Subcutaneous adipose tissue (tissue), 4 donors: ENCODE data around the gene USP34. TPM values are rescaled to one million over a fixed set of nuclear protein-coding genes. Genes with fewer than 3 reads are reported as not detected.

ENCODE experiments used
- CTCF ChIP-seq: fragments of 450-650 bp; IDR thresholded peaks from one replicate; pipeline ENCODE4 v1.5.1; 2016; ENCODE audit warnings: low read depth, mild to moderate bottlenecking, control low read depth, antibody characterized with exemption, moderate library complexity
- total RNA-seq, 4 donors: library from RNA; depleted of rRNA; stranded (reverse); fragments of >200 nt; gene quantifications; one replicate each; pipeline ENCODE4 v1.1.0, GENCODE V29; 2016

Gene USP34
- total RNA-seq, 4 donors from 2014 or later, result 137 to 225 (median 148) TPM

DNA sequence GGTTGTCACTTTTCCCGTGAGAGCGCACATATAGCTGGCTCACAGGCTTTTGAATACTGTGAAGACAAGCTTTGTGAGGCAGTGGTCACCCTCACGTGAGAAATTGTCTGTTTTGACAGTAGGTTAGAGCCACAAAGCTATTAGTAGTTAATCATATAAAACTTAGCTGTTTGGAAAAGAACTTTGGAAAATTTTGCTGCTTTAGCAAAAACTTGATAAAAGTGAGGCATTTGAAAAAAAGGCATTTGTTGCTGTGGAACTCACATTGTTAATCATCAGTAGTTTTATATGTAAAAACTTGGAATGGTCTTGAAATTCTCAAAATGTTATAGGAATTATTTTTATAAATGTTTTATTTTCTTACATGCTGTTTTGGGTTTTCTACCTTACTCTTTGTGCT is 286.6 kb downstream of the USP34 start:
- TF ChIP-seq CTCF, result no peak

- TF ChIP-seq CTCF, result no peak
Observed at GRCh38 chr2:61183795-61184194, 287.1 kb downstream of the USP34 start.

DNA sequence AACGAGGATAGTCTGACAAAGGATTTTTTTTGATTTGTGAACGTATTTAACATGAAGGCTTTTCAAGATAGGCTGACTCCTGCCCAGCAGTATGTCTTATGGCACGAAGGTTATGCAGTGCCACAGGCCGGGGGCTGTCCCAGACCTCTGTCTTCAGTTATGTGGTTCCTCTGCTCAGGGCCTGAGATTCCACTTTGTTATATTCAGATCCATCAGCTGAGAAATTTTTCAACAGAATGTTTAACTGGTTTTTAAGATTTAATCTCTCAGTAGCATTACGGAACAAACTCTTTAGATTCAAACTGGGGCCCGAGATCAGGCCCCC is 288.9 kb downstream of the USP34 start:
- no peak for TF ChIP-seq CTCF

DNA sequence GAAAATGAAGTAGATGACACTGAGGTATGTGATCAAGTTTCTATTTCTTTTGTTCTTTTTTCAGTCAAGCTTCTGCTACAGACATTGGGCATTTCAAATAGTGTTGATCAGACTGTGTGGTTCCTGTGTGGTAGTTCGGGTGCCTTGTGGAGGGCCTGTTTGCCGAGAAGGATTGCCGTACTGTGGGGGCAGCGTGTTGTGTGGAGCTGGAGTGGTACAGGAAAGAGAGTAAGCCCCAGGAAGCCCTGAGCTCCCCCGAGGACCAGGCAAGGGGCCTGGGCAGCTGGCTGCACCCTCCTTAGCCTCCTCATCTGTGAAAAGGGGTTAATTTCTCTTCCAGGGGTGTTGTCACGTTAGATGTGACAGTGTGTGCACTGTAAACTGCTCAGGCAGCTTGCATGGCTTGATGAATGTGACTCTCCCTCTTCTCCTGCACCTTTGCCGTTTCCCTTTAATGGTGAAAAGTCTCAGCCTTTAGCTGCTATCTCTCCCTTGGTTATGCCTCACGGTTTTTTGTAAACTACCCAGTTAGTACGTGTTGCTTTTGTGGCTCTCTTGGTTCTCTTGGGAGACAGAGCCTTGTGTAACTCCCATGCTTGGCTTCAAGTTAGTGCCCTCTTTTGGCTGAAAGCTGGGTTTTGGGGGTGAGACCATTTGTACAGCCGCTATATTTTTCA is 289.4 kb downstream of the USP34 start:
- no peak for TF ChIP-seq CTCF

GRCh38 chr2:61180686-61181085 is 290.2 kb downstream of the USP34 start:
- TF ChIP-seq CTCF, result no peak

GRCh38 chr2:61179701-61180639 is 290.9 kb downstream of the USP34 start:
- TF ChIP-seq CTCF, result no peak
